GM12891 (cell line): Measurements from ENCODE around the gene HTR7.

ENCODE experiments used
- POLR2A ChIP-seq: IDR thresholded peaks from 2 replicates; pipeline ENCODE4 v1.6.1; 2011; ENCODE audit warnings: low read depth, low read length, control low read depth
- POLR2AphosphoS5 ChIP-seq: IDR thresholded peaks from 2 replicates; pipeline ENCODE4 v1.6.1; 2011; ENCODE audit warnings: low read depth, low read length, control low read depth
- TAF1 ChIP-seq: IDR thresholded peaks from 2 replicates; pipeline ENCODE4 v1.6.1; 2011; ENCODE audit warnings: low read depth, low read length, control low read depth

- TF ChIP-seq POLR2AphosphoS5 (no peak), TAF1 (no peak), POLR2A (no peak)
Observed at GRCh38 chr10:90740265-90740664, 117.6 kb downstream of the HTR7 start.
